Panc1 (cell line): ENCODE results near the gene PFN3. TPM values are rescaled to one million over a fixed set of nuclear protein-coding genes. Genes with fewer than 3 reads are reported as not detected.

Source experiments
- ATAC-seq: fragments of 200-7000 bp; cut with Tn5 transposase; 2 replicates; pipeline ENCODE4 v1.9.1; 2020; ENCODE audit warnings: mild to moderate bottlenecking, moderate library complexity
- BruUV-seq: library from RNA; stranded (reverse); fragments of 400-500 nt; replicated peaks from 2 replicates; lab custom pipeline; 2021; lab: Mats Ljungman, UMichigan
- CTCF ChIA-PET: fragments of 300-600 bp; sonication (Branson Sonifier 250); formaldehyde crosslinking; loops from one replicate; lab custom pipeline; 2022; ENCODE audit warnings: antibody characterized with exemption; lab: Charles Lee
- POLR2A ChIA-PET: fragments of 300-600 bp; sonication (Branson Sonifier 250); formaldehyde crosslinking; loops from one replicate; lab custom pipeline; 2022; ENCODE audit warnings: antibody characterized with exemption; lab: Charles Lee
- DNase-seq: peaks from one replicate; pipeline ENCODE4 v3.0.0-alpha.2; 2010; ENCODE audit warnings: low read depth, low spot score
- H3K27ac ChIP-seq: 2 replicates; pipeline ENCODE4 v1.5.1; 2011; ENCODE audit warnings: mild to moderate bottlenecking, low read length, inconsistent platforms
- H3K27me3 ChIP-seq: fragments of 200-500 bp; sonication (Bioruptor generic); 2 replicates; pipeline ENCODE4 v1.6.0; 2014; ENCODE audit warnings: low read length, inconsistent platforms; ENCODE audit not compliant: control insufficient read depth, insufficient read depth
- H3K36me3 ChIP-seq: fragments of 200-500 bp; sonication (Bioruptor generic); 2 replicates; pipeline ENCODE4 v1.5.1; 2014; ENCODE audit warnings: inconsistent platforms, mild to moderate bottlenecking, low read length, moderate library complexity; ENCODE audit not compliant: control insufficient read depth, insufficient read depth
- H3K4me1 ChIP-seq: 2 replicates; pipeline ENCODE4 v1.5.1; 2011; ENCODE audit warnings: inconsistent platforms, mild to moderate bottlenecking, low read length, moderate library complexity; ENCODE audit not compliant: control insufficient read depth, insufficient read depth
- H3K4me3 ChIP-seq, 2 experiments: 2 replicates each; pipeline ENCODE4 v1.5.1; 2011 to 2012; ENCODE audit warnings: low read depth in 2 of 2, low read length in 2 of 2, mild to moderate bottlenecking in 2 of 2, inconsistent platforms in 1 of 2, moderate library complexity in 1 of 2
- H3K9me3 ChIP-seq: fragments of 200-500 bp; sonication (Bioruptor generic); 2 replicates; pipeline ENCODE4 v1.5.1; 2014; ENCODE audit warnings: low read depth, mild to moderate bottlenecking, inconsistent platforms, low read length, moderate library complexity; ENCODE audit not compliant: control insufficient read depth, insufficient read depth
- POLR2AphosphoS5 ChIP-seq: IDR thresholded peaks from 2 replicates; pipeline ENCODE4 v1.6.1; 2012; ENCODE audit warnings: mild to moderate bottlenecking, low read depth, low read length, moderate library complexity
- REST ChIP-seq, 2 experiments: IDR thresholded peaks; 2 replicates each; pipeline ENCODE4 v1.6.1; 2011 to 2012; ENCODE audit warnings: low read depth in 2 of 2, control low read depth in 1 of 2, low read length in 1 of 2, mild to moderate bottlenecking in 1 of 2, moderate library complexity in 1 of 2; ENCODE audit not compliant: insufficient read depth in 1 of 2
- SIN3A ChIP-seq: IDR thresholded peaks from 2 replicates; pipeline ENCODE4 v1.6.1; 2012; ENCODE audit warnings: low read depth, mild to moderate bottlenecking, low read length, moderate library complexity, borderline replicate concordance; ENCODE audit not compliant: insufficient read depth
- TCF7L2 ChIP-seq: IDR thresholded peaks from 2 replicates; pipeline ENCODE4 v1.6.1; 2011; ENCODE audit warnings: mild to moderate bottlenecking, low read depth, low read length, inconsistent platforms
- in situ Hi-C: cut with HindIII; loops from 2 replicates; pipeline ENCODE4 v1.10.0; 2016; ENCODE audit warnings: low sequenced_read_pairs, low pct_unique_long_range_greater_than_20kb
- intact Hi-C: fragments of 100-400 bp; cut with micrococcal nuclease; formaldehyde crosslinking; loops from one replicate; pipeline ENCODE4 v1.10.0; 2022; ENCODE audit not compliant: unreplicated experiment
- total RNA-seq: library from RNA; stranded (reverse); gene quantifications from one replicate; pipeline ENCODE4 v1.2.1, GENCODE V29; 2021; ENCODE audit not compliant: unreplicated experiment
- TF ChIP-seq, protein P1 (sequence below): fragments of 450-650 bp; IDR thresholded peaks from 2 replicates; pipeline ENCODE4 v1.5.1; 2017; ENCODE audit warnings: mild to moderate bottlenecking

The PFN3 gene
- total RNA-seq, 1 experiment from 2014 or later: not detected

GRCh38 chr5:177403792-177404640 is 3.6 kb upstream of the PFN3 start:
- intact Hi-C loops: loop anchor here (2.0 kb wide), 1 partner anchor 53 kb away; no protein-coding TSS in a partner anchor

More at GRCh38 chr5:177403792-177404640, 3.6 kb upstream of the PFN3 start:
- H3K4me3 ChIP-seq: peak overlapping the region; percentile 60 to 86
- ChIA-PET CTCF (interaction anchor here (0.6 to 4.3 kb wide), 13 partner anchors 9 to 97 kb away, joined by 3 to 34 read pairs (median 4); partner anchors contain the start of gene GRK6), POLR2A (interaction anchor here (0.6 to 1.1 kb wide), 4 partner anchors 22 to 52 kb away, joined by 3 to 11 read pairs (median 6); no protein-coding TSS in a partner anchor)
- DNase-seq (no peak), ATAC-seq (peak; percentile 88)
- peaks cover 10% of the 10 kb centered on the region for H3K4me1 ChIP-seq
- H3K27me3 ChIP-seq: no peaks in the 10 kb centered on the region
- no TSS peak for BruUV-seq
- TF ChIP-seq POLR2AphosphoS5 (peak; percentile 56; the same call in 1 of the 2 replicates), TCF7L2 (no peak), REST (IDR thresholded peaks at IDR 0.05; ENCODE audit: insufficient read depth in 1 of 2, low read depth in 2 of 2, low read length in 1 of 2) (0 out of 4 replicates have a peak, but pooled peaks of 1 of the 2 experiments have one; percentile 44), SIN3A (peak; percentile 69; the same call in 1 of the 2 replicates)
- TF ChIP-seq, protein P1, sequence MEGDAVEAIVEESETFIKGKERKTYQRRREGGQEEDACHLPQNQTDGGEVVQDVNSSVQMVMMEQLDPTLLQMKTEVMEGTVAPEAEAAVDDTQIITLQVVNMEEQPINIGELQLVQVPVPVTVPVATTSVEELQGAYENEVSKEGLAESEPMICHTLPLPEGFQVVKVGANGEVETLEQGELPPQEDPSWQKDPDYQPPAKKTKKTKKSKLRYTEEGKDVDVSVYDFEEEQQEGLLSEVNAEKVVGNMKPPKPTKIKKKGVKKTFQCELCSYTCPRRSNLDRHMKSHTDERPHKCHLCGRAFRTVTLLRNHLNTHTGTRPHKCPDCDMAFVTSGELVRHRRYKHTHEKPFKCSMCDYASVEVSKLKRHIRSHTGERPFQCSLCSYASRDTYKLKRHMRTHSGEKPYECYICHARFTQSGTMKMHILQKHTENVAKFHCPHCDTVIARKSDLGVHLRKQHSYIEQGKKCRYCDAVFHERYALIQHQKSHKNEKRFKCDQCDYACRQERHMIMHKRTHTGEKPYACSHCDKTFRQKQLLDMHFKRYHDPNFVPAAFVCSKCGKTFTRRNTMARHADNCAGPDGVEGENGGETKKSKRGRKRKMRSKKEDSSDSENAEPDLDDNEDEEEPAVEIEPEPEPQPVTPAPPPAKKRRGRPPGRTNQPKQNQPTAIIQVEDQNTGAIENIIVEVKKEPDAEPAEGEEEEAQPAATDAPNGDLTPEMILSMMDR: peak; percentile 82
- H3K9me3 ChIP-seq: no peaks in the 10 kb centered on the region
- in situ Hi-C loops: no loop called here
- peak overlapping the region; percentile 72 for H3K27ac ChIP-seq
- H3K36me3 ChIP-seq: no peaks in the 10 kb centered on the region
